ENCODE data around the gene EME2.
A peak's percentile ranks its signal among the peaks of the same experiment; 100 is the strongest.

The EME2 gene

GRCh38 chr16:1766701-1767100, 5.9 kb upstream of the EME2 start:
- no peak for DNase-seq

DNA sequence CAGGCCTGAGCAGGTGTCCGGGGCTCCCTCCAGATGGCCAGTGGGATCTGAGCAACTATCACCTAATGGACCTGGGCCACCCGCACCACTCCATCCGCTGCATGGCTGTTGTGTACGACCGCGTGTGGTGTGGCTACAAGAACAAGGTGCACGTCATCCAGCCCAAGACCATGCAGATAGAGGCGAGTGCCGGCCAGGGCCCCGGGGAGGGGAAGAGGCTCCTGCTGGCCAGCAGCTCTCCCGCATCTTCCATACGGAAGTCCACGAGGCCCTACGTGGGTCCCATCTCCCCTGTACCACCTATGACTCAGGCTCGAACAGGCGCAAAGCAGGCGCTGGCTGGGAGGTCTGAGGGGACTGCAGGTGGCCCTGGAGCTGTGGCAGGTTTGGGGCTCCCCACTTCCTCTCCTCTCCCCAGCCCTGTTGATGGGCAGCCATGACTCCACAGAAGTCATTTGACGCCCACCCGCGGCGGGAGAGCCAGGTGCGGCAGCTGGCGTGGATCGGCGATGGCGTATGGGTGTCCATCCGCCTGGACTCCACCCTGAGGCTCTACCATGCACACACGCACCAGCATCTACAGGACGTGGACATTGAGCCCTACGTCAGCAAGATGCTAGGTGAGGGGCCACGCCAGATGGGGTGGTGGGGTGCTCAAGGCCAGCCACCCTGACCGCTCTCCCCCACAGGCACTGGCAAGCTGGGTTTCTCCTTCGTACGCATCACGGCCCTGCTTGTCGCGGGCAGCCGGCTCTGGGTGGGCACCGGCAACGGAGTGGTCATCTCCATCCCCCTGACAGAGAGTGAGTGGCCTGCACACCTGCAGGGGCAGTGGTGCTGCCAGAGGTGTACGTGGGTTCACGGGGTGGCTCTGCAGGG, 5.3 kb upstream of the EME2 start:
- DNase-seq, result no peak

GRCh38 chr16:1768061-1768766, 4.4 kb upstream of the EME2 start:
- no peak for DNase-seq

- no peak for DNase-seq
Measured at GRCh38 chr16:1768767-1769401, 3.7 kb upstream of the EME2 start.

DNA sequence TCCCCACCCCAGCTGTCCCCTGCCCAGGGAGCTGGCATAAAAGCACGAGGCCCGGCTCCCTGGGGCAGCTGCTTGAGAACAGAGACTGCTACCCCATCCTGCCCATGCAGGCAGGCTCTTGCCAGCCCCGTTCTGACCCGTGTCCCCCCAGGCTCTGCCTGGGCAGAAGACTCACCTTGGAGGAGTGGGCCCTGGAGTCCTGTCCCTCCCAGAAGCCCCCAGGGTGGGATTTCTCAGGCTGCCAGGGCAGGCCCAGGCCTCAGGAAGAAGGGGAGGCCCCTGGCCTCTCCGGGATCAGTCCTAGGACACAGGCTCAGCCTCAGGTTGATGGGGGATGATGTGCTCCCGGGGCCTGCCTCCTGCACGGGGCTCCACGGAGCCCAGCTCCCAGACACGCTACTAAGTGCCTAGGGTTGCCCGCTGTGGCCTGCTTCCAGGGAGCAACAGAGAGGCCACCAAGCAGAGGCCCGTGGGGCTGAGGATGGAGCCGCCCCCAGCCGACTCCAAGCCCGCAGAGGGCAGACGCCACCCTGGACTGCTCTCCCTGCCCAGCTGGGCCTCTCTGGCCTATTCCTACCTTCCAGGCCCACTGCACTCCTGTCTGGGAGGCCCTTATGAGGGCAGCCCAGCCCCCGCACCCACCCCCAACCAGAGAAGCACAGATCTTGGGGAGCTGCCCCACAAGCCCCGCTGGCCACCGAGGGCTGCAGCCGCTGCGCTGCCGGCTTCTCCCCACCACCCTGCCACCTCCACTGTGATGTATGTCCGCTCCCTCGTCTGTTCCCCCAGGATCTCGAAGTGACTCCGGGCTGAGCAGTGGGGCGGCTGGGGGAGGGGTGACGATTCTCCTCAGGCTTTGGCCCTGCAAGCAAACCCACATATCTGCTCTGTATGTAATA, 3.0 kb upstream of the EME2 start:
- DNase-seq, result peak in 6 of 56 donors; percentile 24 to 68 (median 32)

DNA sequence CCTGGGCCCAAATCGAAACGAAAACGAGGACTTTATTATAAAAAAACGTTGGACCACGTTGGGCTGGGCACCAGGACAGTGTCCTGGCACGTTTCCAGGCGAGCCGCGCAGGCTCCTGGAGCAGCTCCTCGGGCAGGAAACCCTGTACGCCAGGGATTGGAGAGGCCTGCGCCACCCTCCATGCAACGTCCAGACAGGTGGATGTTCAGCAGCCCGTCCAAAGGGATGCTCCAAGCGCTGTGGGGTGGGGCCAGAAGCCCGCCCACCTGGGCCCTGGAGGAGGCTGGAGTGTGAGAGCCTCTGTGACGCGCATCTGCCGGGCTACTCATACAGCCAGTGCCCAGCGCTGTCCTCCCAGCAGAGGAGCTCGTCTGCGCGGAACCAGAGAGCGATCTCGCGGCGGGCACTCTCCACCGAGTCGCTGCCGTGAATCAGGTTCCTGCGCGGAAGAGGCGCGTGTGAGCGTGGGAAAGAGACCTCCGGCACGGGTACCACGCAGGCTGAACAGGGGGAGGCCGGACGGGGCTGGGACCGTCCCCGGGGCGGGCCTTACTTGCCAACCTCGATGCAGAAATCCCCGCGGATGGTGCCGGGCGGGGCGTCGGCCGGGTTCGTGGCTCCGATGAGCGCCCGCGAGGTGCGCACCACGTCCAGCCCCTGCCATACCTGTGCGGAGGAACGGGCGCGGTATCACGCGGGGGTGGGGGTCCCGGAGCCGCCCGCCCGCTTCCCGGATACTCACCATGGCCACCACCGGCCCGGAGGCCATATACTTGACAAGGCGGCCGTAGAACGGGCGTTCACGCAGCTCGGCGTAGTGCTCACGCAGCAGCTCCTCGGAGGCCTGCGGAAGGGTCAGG, 2.1 kb upstream of the EME2 start:
- peak in 48 of 56 donors; percentile 8 to 74 (median 46) for DNase-seq

- peak in 51 of 56 donors; percentile 10 to 79 (median 46) for DNase-seq
Measured at GRCh38 chr16:1771188-1771863, 1.3 kb upstream of the EME2 start, which contains the start of gene NME3. NME3 (minus strand) TSS chr16:1771543; CDS start chr16:1771534, 9 bp downstream.

DNA sequence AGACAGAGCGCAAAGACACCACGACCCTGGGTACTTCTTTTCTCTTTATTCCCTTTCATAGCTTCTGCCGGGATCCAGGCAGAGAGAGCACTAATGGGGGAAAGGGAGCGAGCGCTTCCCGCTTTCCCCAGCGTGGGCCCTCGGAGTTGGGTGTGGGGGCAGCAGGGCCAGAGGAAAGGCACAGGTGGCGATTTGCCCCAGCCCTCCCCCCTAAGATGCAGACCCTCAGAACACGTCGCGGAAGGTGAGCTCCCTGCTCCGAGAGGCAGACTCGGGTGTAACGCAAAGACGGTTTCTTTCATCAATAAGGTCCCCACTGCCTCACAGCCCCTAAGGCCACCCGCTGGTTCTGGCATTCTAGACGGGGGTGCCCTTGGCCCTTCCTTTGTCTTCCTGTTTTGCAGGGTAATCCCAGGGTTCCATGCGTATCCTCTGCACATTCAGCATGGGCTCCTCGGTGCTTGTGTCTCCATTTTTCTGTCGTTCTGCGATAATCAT, 697 bp upstream of the EME2 start:
- no peak for DNase-seq

- DNase-seq, result peak in 53 of 56 donors; percentile 17 to 85 (median 63)
Measured at GRCh38 chr16:1772908-1773702, 495 bp downstream of the EME2 start, which contains the start of gene MRPS34. MRPS34 (minus strand) TSS chr16:1773134; CDS start chr16:1773119, 15 bp downstream.

GRCh38 chr16:1773703-1774447, 1.3 kb downstream of the EME2 start:
- peak in 8 of 56 donors; percentile 22 to 55 (median 36) for DNase-seq

- no peak for DNase-seq
Measured at GRCh38 chr16:1774448-1774780, 1.8 kb downstream of the EME2 start.

- no peak for DNase-seq
Measured at GRCh38 chr16:1775006-1775845, 2.6 kb downstream of the EME2 start.

GRCh38 chr16:1775846-1776671, 3.4 kb downstream of the EME2 start:
- no peak for DNase-seq

- no peak for DNase-seq
Measured at GRCh38 chr16:1776672-1776955, 4.0 kb downstream of the EME2 start.

GRCh38 chr16:1776991-1777374, 4.4 kb downstream of the EME2 start:
- no peak for DNase-seq

All from amygdala (tissue), 56 donors.